Erythroblast (primary cell): ENCODE measurements around the gene FER.

ENCODE experiments used
- GATA1 ChIP-seq: IDR thresholded peaks from 2 replicates; pipeline ENCODE4 v1.6.1; 2011; ENCODE audit warnings: low read depth, mild to moderate bottlenecking, control low read depth, low read length, moderate library complexity
- POLR2A ChIP-seq: IDR thresholded peaks from 2 replicates; pipeline ENCODE4 v1.6.1; 2011; ENCODE audit warnings: mild to moderate bottlenecking, low read length

DNA sequence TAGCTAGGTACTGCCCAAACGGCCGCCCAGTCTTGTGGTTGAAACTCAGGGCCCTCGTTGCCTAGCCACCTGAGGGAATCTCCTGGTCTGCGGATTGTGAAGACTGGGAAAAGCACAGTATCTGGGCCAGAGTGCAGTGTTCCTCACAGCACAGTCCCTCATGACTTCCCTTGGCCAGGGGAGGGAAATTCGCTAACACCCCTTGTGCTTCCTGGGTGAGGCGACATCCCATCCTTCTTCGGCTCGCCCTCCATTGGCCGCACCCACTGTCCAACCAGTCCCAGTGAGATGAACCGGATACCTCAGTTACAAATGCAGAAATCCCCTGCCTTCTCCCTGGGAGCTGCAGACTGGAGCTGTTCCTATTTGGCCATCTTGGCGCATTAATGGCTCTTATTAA, 250.5 kb downstream of the FER start:
- TF ChIP-seq POLR2A (no peak), GATA1 (no peak)
